EL (cell line): ENCODE data around the gene NCKAP5.
"Not testable (repeated sequence)": the region's sequence is repeated elsewhere in the genome, so short reads cannot be mapped to it uniquely, and the experiment has no call there.

Experiments used
- DNase-seq: peaks from one replicate; pipeline ENCODE4 v3.0.0-alpha.2; 2016

Gene NCKAP5

GRCh38 chr2:132730611-132731010 lies 837.7 kb downstream of the NCKAP5 start:
- no peak for DNase-seq

- no peak for DNase-seq
These were observed 838.7 kb downstream of the NCKAP5 start for GRCh38 chr2:132729522-132729921.

GRCh38 chr2:132726155-132726554 lies 842.1 kb downstream of the NCKAP5 start:
- DNase-seq, result no peak

DNA sequence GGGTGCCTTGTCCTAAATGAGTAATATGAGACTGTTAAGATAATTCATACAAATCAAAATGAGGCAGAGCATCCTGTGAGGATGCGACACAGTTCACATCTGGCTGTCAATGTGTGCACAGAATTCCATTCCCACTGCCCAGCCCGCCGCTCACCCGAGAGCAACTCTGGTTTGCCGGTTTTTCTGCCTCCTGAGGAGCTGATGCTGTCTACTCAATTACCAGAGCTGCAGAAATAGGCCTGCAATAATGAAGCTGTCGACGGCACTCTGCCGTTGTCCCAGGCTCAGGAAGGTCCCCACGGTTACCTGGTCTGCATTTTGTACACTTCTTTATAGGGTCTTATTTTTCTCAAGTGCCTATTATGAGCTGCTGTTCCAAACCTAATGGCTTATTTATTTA lies 842.5 kb downstream of the NCKAP5 start:
- DNase-seq, result no peak

- no peak for DNase-seq
These were observed 843.1 kb downstream of the NCKAP5 start for GRCh38 chr2:132725148-132725547.

DNA sequence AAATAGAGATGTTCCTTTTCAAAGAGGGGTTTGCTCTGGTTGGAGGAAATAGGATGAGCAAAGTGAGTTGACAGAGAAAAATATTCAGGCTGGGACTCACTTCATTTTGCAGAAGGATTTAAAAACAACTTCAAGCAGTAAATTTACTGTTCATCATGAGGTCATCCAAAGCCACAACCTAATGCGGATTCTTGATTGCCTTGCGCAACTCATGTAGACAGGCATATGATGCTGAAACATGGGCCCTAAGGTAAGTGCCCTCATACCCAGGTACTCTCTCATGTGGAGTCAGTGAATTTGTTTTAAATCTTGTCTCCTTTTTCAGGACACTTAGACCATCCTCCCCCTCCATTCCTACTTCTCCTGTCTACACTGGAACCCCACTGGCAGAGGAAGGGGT lies 846.3 kb downstream of the NCKAP5 start:
- peak; percentile 3 for DNase-seq

DNA sequence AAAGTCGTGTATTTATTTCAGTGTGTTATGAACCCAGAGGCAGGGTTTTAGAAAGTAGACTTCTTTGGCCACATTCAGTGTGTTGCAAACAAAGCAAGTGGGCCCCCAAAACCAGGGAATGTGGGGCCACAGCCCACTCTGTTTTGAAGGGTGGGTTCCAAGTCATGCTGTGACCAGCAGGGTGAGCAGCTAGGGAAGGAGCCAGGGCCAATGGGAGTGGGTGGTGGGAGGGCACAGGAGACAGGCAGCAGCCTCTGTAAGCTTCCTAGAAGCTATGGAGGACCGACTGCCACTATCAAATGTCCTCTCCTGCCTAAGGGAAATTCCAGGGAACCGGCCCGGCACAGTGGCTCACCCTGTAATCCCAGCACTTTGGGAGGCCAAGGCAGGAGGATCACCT lies 847.9 kb downstream of the NCKAP5 start:
- DNase-seq, result no peak

DNA sequence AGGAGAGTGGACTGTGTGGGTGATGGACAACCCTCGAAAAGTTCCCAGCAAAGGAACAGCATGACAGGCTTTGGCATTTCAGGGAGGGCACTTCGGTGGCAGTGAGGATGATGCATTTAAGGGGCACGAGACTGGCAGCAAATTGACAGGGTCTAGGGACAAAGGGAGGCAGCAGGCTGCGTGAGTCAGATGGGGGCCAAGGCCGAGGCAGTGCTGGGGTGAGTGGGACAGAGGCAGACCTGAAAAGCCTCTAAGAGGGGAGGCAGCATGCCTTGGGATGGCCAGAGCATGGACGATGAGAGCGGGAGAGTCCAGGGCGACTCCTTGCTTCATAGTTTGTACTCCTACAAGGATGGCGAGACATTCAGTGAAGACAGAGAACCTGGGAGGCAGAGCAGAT lies 848.8 kb downstream of the NCKAP5 start:
- DNase-seq, result no peak

- DNase-seq, result no peak
These were observed 851.3 kb downstream of the NCKAP5 start for GRCh38 chr2:132716954-132717353.

DNA sequence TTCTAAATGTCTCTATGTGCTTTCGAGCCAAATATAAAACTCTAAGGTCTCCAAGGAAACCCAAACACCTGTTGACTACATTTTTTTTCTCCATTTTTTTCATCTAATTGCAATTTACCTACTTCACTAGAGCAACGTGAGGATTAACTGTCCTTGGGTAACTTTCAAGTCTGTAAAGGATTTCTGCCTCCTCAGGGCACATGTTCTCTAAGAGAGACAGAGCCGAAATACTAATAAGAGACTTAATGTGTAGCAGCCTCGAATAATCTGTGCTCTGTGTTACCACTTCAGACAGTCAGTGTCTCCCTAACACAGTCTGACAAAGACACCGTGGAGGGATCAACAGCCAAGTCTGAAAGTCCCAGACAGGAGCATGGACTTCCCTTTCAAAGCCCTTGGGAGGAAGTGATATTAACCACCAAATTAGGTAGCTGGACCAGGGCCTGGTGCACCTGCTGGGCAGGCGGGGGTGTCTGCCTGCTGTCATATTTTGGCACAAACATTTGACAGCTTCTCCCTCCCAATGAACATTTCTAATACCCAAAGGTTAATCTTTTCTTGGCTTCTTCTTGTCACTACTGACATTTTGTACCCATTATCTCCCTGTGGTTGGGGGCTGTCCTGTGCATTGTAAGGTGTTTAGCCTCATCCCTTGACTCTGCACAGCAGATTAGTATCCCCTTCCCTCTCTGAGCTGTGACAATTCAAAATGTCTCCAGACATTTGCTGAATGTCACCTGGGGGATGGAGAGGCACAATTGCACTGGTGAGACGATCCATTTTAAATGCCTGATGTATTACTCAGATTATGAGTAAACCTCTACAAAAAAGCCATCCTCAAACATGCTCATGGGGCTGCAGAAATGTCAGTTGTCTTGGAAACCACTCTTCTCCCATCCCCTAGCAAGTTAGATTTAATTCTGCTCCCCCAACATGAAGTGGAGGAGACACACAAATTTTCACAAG lies 852.6 kb downstream of the NCKAP5 start:
- peak; percentile 23 for DNase-seq

GRCh38 chr2:132703396-132703795 lies 864.9 kb downstream of the NCKAP5 start:
- peak; percentile 8 for DNase-seq

DNA sequence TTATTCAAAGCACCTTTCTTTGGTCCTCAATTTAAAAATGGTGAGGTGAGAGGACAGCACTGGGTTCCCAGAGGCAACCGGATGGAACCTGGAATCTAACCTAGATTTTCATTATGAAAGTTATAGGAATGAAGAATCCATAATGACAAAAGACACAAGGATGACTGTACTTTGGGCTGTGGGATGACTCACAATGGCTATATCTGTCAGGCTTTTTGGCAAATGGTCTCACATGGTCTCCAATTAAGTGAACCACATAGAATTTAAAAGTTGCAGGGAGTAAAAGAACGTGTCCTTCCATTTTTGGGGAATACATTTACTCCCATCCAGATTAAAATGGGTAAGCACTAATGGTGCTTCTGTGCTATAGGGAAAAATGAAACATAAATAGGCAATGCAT lies 866.5 kb downstream of the NCKAP5 start:
- peak; percentile 65 for DNase-seq

GRCh38 chr2:132699802-132700201 lies 868.5 kb downstream of the NCKAP5 start:
- DNase-seq, result not testable (repeated sequence)

DNA sequence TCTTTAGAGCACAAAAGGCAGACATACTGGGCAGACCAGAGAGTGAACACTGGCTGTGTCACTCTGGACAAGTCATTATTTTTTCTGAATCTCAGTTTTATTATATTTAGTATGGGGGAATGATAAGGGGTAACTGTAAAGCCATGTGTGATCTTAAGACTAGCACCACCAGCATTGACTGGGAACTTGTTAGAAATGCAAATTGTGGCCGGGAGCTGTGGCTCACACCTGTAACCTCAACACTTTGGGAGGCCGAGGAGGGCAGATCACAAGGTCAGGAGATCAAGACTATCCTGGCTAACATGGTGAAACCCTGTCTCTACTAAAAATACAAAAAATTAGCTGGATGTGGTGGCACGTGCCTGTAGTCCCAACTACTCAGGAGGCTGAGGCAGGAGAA lies 869.9 kb downstream of the NCKAP5 start:
- not testable (repeated sequence) for DNase-seq

GRCh38 chr2:132697556-132698205 lies 870.6 kb downstream of the NCKAP5 start:
- no peak for DNase-seq

- DNase-seq, result peak; percentile 18
These were observed 875.4 kb downstream of the NCKAP5 start for GRCh38 chr2:132692816-132693215.

- no peak for DNase-seq
These were observed 876.7 kb downstream of the NCKAP5 start for GRCh38 chr2:132691556-132691955.

GRCh38 chr2:132690664-132691303 lies 877.5 kb downstream of the NCKAP5 start:
- DNase-seq, result peak; percentile 24

DNA sequence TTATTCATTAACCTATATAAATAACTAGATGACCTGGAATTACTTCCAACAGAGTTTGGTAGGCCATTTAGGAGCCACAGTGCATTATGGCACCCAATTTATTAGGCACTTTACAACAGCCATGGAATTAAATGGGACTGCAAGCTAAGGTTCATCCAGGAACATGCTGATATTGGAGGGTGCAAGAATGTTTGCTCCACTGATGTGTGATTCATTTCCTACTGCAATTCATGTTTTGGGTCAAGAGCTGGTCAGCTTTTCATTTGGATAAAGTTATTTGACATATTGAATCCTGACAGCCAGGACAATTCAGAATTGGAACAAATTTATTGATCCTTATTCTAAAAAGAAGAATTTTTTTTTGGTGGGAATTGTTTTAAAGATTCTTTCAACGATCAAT lies 886.5 kb downstream of the NCKAP5 start:
- no peak for DNase-seq

DNA sequence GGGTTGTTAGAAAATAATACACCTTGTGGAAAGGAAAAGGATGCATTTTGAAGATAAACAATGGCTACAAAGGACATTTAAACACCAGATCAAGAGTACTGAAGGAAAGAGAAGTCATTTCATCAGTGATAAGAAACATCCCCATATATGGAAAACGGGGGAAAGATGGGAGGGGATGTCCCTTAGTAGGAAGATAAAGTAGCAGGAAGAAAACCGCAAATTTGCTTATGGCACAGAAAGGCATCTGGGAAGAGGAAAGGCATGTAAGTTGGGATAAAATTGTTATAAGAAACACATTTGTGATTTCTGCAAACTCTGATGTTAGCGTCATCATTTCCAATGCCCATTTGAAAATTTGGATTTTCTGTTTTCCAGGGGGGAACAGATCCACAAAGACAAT lies 887.7 kb downstream of the NCKAP5 start:
- no peak for DNase-seq

- peak; percentile 18 for DNase-seq
These were observed 889.8 kb downstream of the NCKAP5 start for GRCh38 chr2:132678483-132678882.

DNA sequence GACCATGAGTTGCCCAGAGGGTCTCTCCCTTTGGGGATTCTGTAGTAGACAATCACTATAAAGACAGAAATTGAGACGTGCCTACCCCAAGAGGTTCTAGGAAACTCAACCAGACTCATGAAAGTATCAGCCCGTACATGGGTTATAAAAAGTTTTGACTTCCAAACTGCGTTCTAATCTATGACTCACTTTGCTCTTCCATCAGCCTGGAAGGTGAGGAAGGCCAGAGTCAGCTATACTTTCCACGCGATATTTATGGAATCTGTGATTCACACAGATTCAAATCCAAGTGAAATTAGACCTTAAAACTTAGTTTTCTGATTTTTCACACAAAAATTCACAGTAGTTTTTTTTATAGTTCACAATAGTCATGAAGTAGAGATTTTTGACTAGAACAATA lies 890.6 kb downstream of the NCKAP5 start:
- peak; percentile 68 for DNase-seq

- DNase-seq, result no peak
These were observed 891.3 kb downstream of the NCKAP5 start for GRCh38 chr2:132676999-132677398.
